ENCODE measurements around the gene MYLK4.

- no peak for TF ChIP-seq CTCF (IDR thresholded peaks at IDR 0.05)
- no peak for TF ChIP-seq POLR2A (IDR thresholded peaks at IDR 0.05)
- no peak for TF ChIP-seq POLR2AphosphoS5 (IDR thresholded peaks at IDR 0.05)
- no peak for TF ChIP-seq EP300 (IDR thresholded peaks at IDR 0.05; ENCODE audit: low read depth)
Measured at GRCh38 chr6:2740581-2740980, 10.1 kb downstream of the MYLK4 start.

Data from transverse colon (tissue), 4 donors.